ENCODE measurements around the gene CCDC85A. TPM values are rescaled to one million over a fixed set of nuclear protein-coding genes. Genes with fewer than 3 reads are reported as not detected.

The CCDC85A gene
- total RNA-seq, 1 donor: 5.2 TPM

GRCh38 chr2:56179931-56180330, 3.9 kb upstream of the CCDC85A start:
- no peak for DNase-seq (ENCODE audit: low read depth)
- TF ChIP-seq CTCF (IDR thresholded peaks at IDR 0.05; ENCODE audit: insufficient read depth, low read depth, low read length): no peak
- H3K4me3 ChIP-seq (ENCODE audit: low read depth, low read length): no peak overlapping the region

GRCh38 chr2:56182420-56182819, 1.4 kb upstream of the CCDC85A start:
- DNase-seq (ENCODE audit: low read depth): peak; percentile 27
- no peak overlapping the region for H3K4me3 ChIP-seq (ENCODE audit: low read depth, low read length)
- no peak for TF ChIP-seq CTCF (IDR thresholded peaks at IDR 0.05; ENCODE audit: insufficient read depth, low read depth, low read length)

- DNase-seq (ENCODE audit: low read depth): no peak
- TF ChIP-seq CTCF (IDR thresholded peaks at IDR 0.05; ENCODE audit: insufficient read depth, low read depth, low read length): no peak
- H3K4me3 ChIP-seq (ENCODE audit: low read depth, low read length): peak overlapping the region; percentile 67
Observed at GRCh38 chr2:56184500-56185011, 766 bp downstream of the CCDC85A start.

- DNase-seq (ENCODE audit: low read depth): no peak
- no peak for TF ChIP-seq CTCF (IDR thresholded peaks at IDR 0.05; ENCODE audit: insufficient read depth, low read depth, low read length)
Observed at GRCh38 chr2:56185101-56185581, 1.4 kb downstream of the CCDC85A start.

GRCh38 chr2:56185582-56186046, 1.8 kb downstream of the CCDC85A start:
- H3K4me3 ChIP-seq (ENCODE audit: low read depth, low read length): peak overlapping the region; percentile 67
- DNase-seq (ENCODE audit: low read depth): peak; percentile 25

More at GRCh38 chr2:56185101-56185581, 1.4 kb downstream of the CCDC85A start:
- H3K4me3 ChIP-seq (ENCODE audit: low read depth, low read length): peak overlapping the region; percentile 67

GRCh38 chr2:56191617-56192016, 7.8 kb downstream of the CCDC85A start:
- peak; percentile 63 for TF ChIP-seq CTCF (IDR thresholded peaks at IDR 0.05; ENCODE audit: insufficient read depth, low read depth, low read length)
- peak; percentile 54 for DNase-seq (ENCODE audit: low read depth)
- no peak overlapping the region for H3K4me3 ChIP-seq (ENCODE audit: low read depth, low read length)

More at GRCh38 chr2:56185582-56186046, 1.8 kb downstream of the CCDC85A start:
- peak; percentile 29 for TF ChIP-seq CTCF (IDR thresholded peaks at IDR 0.05; ENCODE audit: insufficient read depth, low read depth, low read length)

All from fibroblast of villous mesenchyme (primary cell).